Type B pancreatic cell (in vitro differentiated cells): ENCODE data around the gene TNFAIP8. TPM values are rescaled to one million over a fixed set of nuclear protein-coding genes. Genes with fewer than 3 reads are reported as not detected.

Experiments
- DNase-seq: peaks from one replicate; pipeline ENCODE4 v3.0.0; 2021; ENCODE audit warnings: mixed read lengths; ENCODE audit not compliant: unreplicated experiment; ENCODE audit errors: extremely low spot score
- H3K27ac Mint-ChIP-seq: 2 replicates; pipeline ENCODE4 v1.8.0; 2021; ENCODE audit warnings: mild to moderate bottlenecking, mixed read lengths
- H3K27me3 Mint-ChIP-seq: 2 replicates; pipeline ENCODE4 v1.8.0; 2021; ENCODE audit warnings: mixed read lengths
- H3K36me3 Mint-ChIP-seq: 2 replicates; pipeline ENCODE4 v1.8.0; 2021; ENCODE audit warnings: mixed read lengths
- H3K4me1 Mint-ChIP-seq: one replicate; pipeline ENCODE4 v1.8.0; 2021; ENCODE audit warnings: mixed read lengths; ENCODE audit not compliant: unreplicated experiment
- H3K4me3 Mint-ChIP-seq: 2 replicates; pipeline ENCODE4 v1.8.0; 2021; ENCODE audit warnings: mild to moderate bottlenecking, mixed read lengths
- H3K9me3 Mint-ChIP-seq: 2 replicates; pipeline ENCODE4 v1.8.0; 2021; ENCODE audit warnings: mixed read lengths
- CTCF ChIP-seq: fragments of 200-600 bp; sonication (generic); conservative IDR thresholded peaks from 2 replicates; pipeline ENCODE4 v1.5.0; 2021; ENCODE audit warnings: antibody characterized with exemption, mild to moderate bottlenecking
- total RNA-seq: library from RNA; stranded (reverse); gene quantifications from 2 replicates; pipeline ENCODE4 v1.2.1, GENCODE V29; 2021; ENCODE audit warnings: low replicate concordance

The TNFAIP8 gene
- total RNA-seq, 1 donor from 2014 or later = 11.8 TPM

- H3K4me3 Mint-ChIP-seq = no peak overlapping the region
- peaks cover 4% of the 10 kb centered on the region for H3K4me1 Mint-ChIP-seq
- TF ChIP-seq CTCF = no peak
- no peaks in the 10 kb centered on the region for H3K9me3 Mint-ChIP-seq
- no peak overlapping the region for H3K27ac Mint-ChIP-seq
- DNase-seq = no peak
- no peaks in the 10 kb centered on the region for H3K27me3 Mint-ChIP-seq
- H3K36me3 Mint-ChIP-seq = no peaks in the 10 kb centered on the region
These were observed 42.6 kb upstream of the TNFAIP8 start for GRCh38 chr5:119313197-119313596.

GRCh38 chr5:119313658-119314605 is 41.9 kb upstream of the TNFAIP8 start:
- TF ChIP-seq CTCF = no peak

GRCh38 chr5:119315516-119315949 is 40.3 kb upstream of the TNFAIP8 start:
- Mint-ChIP-seq H3K27ac (no peak overlapping the region), H3K27me3 (no peaks in the 10 kb centered on the region), H3K4me3 (no peak overlapping the region), H3K4me1 (peaks cover 12% of the 10 kb centered on the region), H3K36me3 (no peaks in the 10 kb centered on the region), H3K9me3 (peaks cover 7% of the 10 kb centered on the region)
- TF ChIP-seq CTCF = peak; percentile 28
- DNase-seq = no peak

More at GRCh38 chr5:119313658-119314605, 41.9 kb upstream of the TNFAIP8 start:
- Mint-ChIP-seq H3K4me3 (no peak overlapping the region), H3K27me3 (no peaks in the 10 kb centered on the region), H3K27ac (no peak overlapping the region), H3K36me3 (no peaks in the 10 kb centered on the region), H3K9me3 (no peaks in the 10 kb centered on the region), H3K4me1 (peaks cover 4% of the 10 kb centered on the region)
- no peak for DNase-seq

GRCh38 chr5:119316086-119316485 is 39.7 kb upstream of the TNFAIP8 start:
- peak; percentile 25 for TF ChIP-seq CTCF
- Mint-ChIP-seq H3K27ac (no peak overlapping the region), H3K36me3 (no peaks in the 10 kb centered on the region), H3K4me1 (peaks cover 15% of the 10 kb centered on the region), H3K9me3 (peaks cover 7% of the 10 kb centered on the region), H3K27me3 (no peaks in the 10 kb centered on the region), H3K4me3 (no peak overlapping the region)
- DNase-seq = no peak

- DNase-seq = no peak
- Mint-ChIP-seq H3K36me3 (peaks cover 7% of the 10 kb centered on the region), H3K9me3 (peaks cover 7% of the 10 kb centered on the region), H3K27ac (no peak overlapping the region), H3K27me3 (no peaks in the 10 kb centered on the region), H3K4me3 (no peak overlapping the region), H3K4me1 (peaks cover 21% of the 10 kb centered on the region)
- TF ChIP-seq CTCF = no peak
These were observed 38.9 kb upstream of the TNFAIP8 start for GRCh38 chr5:119316906-119317305.
